OCI-LY3 (cell line): ENCODE results near the gene TNS1.

ENCODE experiments used
- CTCF ChIP-seq: fragments of 200-600, 300-600 bp; sonication (generic); IDR thresholded peaks from 2 replicates; pipeline ENCODE4 v1.5.1; 2014; ENCODE audit warnings: antibody characterized with exemption, low read length, low read depth
- EZH2phosphoT487 ChIP-seq: fragments of 200-600 bp; shearing (Covaris generic); IDR thresholded peaks from 2 replicates; pipeline ENCODE4 v1.6.1; 2018; ENCODE audit warnings: antibody characterized with exemption, mixed run types, low read depth

DNA sequence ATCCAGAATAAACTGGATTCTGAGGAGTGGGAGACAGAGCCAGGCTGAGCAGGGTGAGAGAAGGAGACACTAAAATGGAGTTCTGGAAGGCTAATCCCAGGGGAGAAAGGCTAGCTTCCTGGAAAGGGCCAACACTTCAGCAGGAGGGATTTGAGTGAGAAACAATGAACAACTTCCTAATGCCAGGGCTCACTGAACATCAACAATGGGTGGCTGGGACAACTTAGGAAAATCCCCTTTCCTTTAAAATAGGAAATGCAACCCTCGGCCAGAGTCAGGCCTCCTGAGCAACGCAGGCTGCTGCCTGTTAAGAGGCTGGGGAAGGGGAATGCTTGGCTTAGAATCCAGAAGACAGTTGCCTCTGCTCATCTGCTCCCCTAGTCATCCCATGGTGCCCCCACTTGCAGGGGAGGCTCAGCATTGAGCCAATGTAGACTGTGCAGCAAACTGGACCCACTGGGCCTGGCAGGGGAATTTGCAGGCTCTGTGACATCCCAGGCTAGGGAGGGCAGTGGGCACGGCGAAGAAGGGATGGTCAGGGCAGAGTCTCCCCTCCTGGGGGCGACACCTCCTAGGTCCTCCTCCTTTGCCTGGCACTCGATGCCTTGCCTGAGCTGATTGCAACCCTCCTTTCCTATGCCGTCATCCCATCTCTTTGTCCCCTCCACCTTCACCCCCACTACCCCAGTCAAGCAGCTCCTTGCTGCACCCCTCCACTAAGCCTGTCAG lies 182.5 kb downstream of the TNS1 start:
- TF ChIP-seq EZH2phosphoT487 (no peak), CTCF (no peak)
